H1 (cell line): ENCODE measurements around the gene TCERG1L. TPM values are rescaled to one million over a fixed set of nuclear protein-coding genes. Genes with fewer than 3 reads are reported as not detected.

ENCODE experiments used
- CTCF ChIA-PET: fragments of 300-600 bp; sonication (Branson Sonifier 250); formaldehyde crosslinking; loops from one replicate; lab custom pipeline; 2021; ENCODE audit not compliant: partially characterized antibody; lab: Charles Lee
- POLR2A ChIA-PET: fragments of 300-600 bp; sonication (Branson Sonifier 250); formaldehyde crosslinking; loops from one replicate; lab custom pipeline; 2021; ENCODE audit warnings: inconsistent platforms; ENCODE audit not compliant: partially characterized antibody; lab: Charles Lee
- DNase-seq, 2 experiments: peaks; one replicate each; pipeline versions ENCODE4 v3.0.0 to v3.0.0-alpha.2; 2010 to 2022; ENCODE audit warnings: low spot score in 2 of 2, low read depth in 1 of 2, mixed read lengths in 1 of 2
- FAIRE-seq: peaks from 2 replicates; lab custom pipeline; 2011; peaks lifted over from hg19 to GRCh38; lab: Jason Lieb, UNC
- H2AFZ ChIP-seq: 2 replicates; pipeline ENCODE4 v1.8.1; 2012; ENCODE audit warnings: low read length, inconsistent platforms
- H2AK5ac ChIP-seq: 2 replicates; pipeline ENCODE4 v1.6.1; 2013; ENCODE audit warnings: low read depth, low read length
- H2BK120ac ChIP-seq: replicated peaks from 2 replicates; pipeline ENCODE3; 2013; ENCODE audit warnings: low read depth, low read length, inconsistent platforms
- H2BK12ac ChIP-seq: 2 replicates; pipeline ENCODE4 v1.6.1; 2013; ENCODE audit warnings: low read depth, low read length
- H2BK15ac ChIP-seq: 2 replicates; pipeline ENCODE4 v1.6.1; 2013; ENCODE audit warnings: low read length
- H2BK20ac ChIP-seq: 2 replicates; pipeline ENCODE4 v1.6.1; 2013; ENCODE audit warnings: low read length
- H2BK5ac ChIP-seq: 2 replicates; pipeline ENCODE4 v1.6.1; 2013; ENCODE audit warnings: low read depth, low read length
- H3K14ac ChIP-seq: 2 replicates; pipeline ENCODE4 v1.6.1; 2013; ENCODE audit warnings: inconsistent platforms; ENCODE audit not compliant: insufficient read length
- H3K18ac ChIP-seq: 2 replicates; pipeline ENCODE4 v1.6.1; 2013; ENCODE audit warnings: low read length; ENCODE audit errors: extremely low read depth
- H3K23ac ChIP-seq: 2 replicates; pipeline ENCODE4 v1.6.1; 2013; ENCODE audit warnings: inconsistent platforms; ENCODE audit not compliant: insufficient read length
- H3K23me2 ChIP-seq: 2 replicates; pipeline ENCODE4 v1.6.1; 2013; ENCODE audit warnings: low read depth, low read length
- H3K27ac ChIP-seq: 2 replicates; pipeline ENCODE4 v1.6.1; 2011; ENCODE audit warnings: low read depth, low read length, inconsistent platforms
- H3K27me3 ChIP-seq, 4 experiments: replicated peaks in 1 of 4; 1 replicate in 1 of 4; 2 replicates in 3 of 4; pipeline versions ENCODE4 v1.6.1 to v1.8.1; 2011 to 2013; ENCODE audit warnings: low read length in 3 of 4, mild to moderate bottlenecking in 3 of 4, inconsistent platforms in 2 of 4, mixed read lengths in 2 of 4, moderate library complexity in 1 of 4; ENCODE audit not compliant: control insufficient read depth in 3 of 4, insufficient read depth in 3 of 4; ENCODE audit errors: extremely low read depth in 1 of 4
- H3K36me3 ChIP-seq, 4 experiments: 2 replicates each; pipeline versions ENCODE4 v1.6.1 to v1.8.1; 2011 to 2013; ENCODE audit warnings: mild to moderate bottlenecking in 4 of 4, low read length in 3 of 4, moderate library complexity in 2 of 4, control low read depth in 1 of 4, inconsistent platforms in 1 of 4; ENCODE audit not compliant: insufficient read depth in 4 of 4, control insufficient read depth in 2 of 4
- H3K4ac ChIP-seq: replicated peaks from 2 replicates; pipeline ENCODE3; 2013; ENCODE audit warnings: low read length, low read depth, mixed read lengths, inconsistent platforms; ENCODE audit not compliant: insufficient read length
- H3K4me1 ChIP-seq, 4 experiments: replicated peaks in 1 of 4; 1 replicate in 1 of 4; 2 replicates in 3 of 4; pipeline versions ENCODE4 v1.6.1 to v1.8.1; 2011 to 2013; ENCODE audit warnings: low read length in 3 of 4, inconsistent platforms in 2 of 4, mixed read lengths in 1 of 4; ENCODE audit not compliant: insufficient read depth in 4 of 4, control insufficient read depth in 3 of 4
- H3K4me2 ChIP-seq, 2 experiments: 2 replicates each; pipeline versions ENCODE4 v1.6.1 to v1.8.1; 2011 to 2013; ENCODE audit warnings: low read depth in 2 of 2, low read length in 2 of 2, control low read depth in 1 of 2, inconsistent platforms in 1 of 2, mild to moderate bottlenecking in 1 of 2; ENCODE audit not compliant: insufficient read depth in 1 of 2
- H3K4me3 ChIP-seq, 4 experiments: fragments of 200-600, 300-600 bp in 1 of 4; sonication (generic), shearing (Covaris generic), sonication (Bioruptor Twin) in 1 of 4; 2 replicates each; pipeline versions ENCODE4 v1.5.1 to v1.8.1; 2011 to 2016; ENCODE audit warnings: low read length in 4 of 4, low read depth in 3 of 4, control low read depth in 2 of 4, inconsistent platforms in 2 of 4, mild to moderate bottlenecking in 2 of 4, mixed read lengths in 1 of 4, moderate library complexity in 1 of 4; ENCODE audit not compliant: insufficient read depth in 2 of 4; ENCODE audit errors: extremely low read depth in 1 of 4
- H3K56ac ChIP-seq: replicated peaks from 2 replicates; pipeline ENCODE3; 2013; ENCODE audit warnings: low read depth, mild to moderate bottlenecking, mixed read lengths, low read length, inconsistent platforms; ENCODE audit not compliant: insufficient read length
- H3K79me1 ChIP-seq: 2 replicates; pipeline ENCODE4 v1.6.1; 2013; ENCODE audit warnings: low read depth, low read length, control low read depth
- H3K79me2 ChIP-seq, 2 experiments: 2 replicates each; pipeline versions ENCODE4 v1.6.1 to v1.8.1; 2012 to 2013; ENCODE audit warnings: low read length in 2 of 2, mild to moderate bottlenecking in 2 of 2, inconsistent platforms in 1 of 2; ENCODE audit not compliant: insufficient read depth in 2 of 2, control insufficient read depth in 1 of 2
- H3K9ac ChIP-seq, 4 experiments: replicated peaks in 1 of 4; 1 replicate in 1 of 4; 2 replicates in 3 of 4; pipeline versions ENCODE4 v1.6.1 to v1.8.1; 2011 to 2013; ENCODE audit warnings: low read depth in 3 of 4, low read length in 3 of 4, control low read depth in 2 of 4, mild to moderate bottlenecking in 2 of 4, moderate library complexity in 2 of 4, inconsistent platforms in 1 of 4; ENCODE audit errors: extremely low read depth in 1 of 4
- H3K9me3 ChIP-seq, 2 experiments: 2 replicates each; pipeline versions ENCODE4 v1.6.1 to v1.8.1; 2012 to 2013; ENCODE audit warnings: mild to moderate bottlenecking in 2 of 2, moderate library complexity in 2 of 2, control low read depth in 1 of 2, inconsistent platforms in 1 of 2, low read depth in 1 of 2, low read length in 1 of 2, mixed read lengths in 1 of 2; ENCODE audit not compliant: insufficient read depth in 2 of 2
- H4K20me1 ChIP-seq, 2 experiments: replicated peaks in 1 of 2; 2 replicates each; pipeline versions ENCODE3 to v1.8.1; 2011 to 2013; ENCODE audit warnings: inconsistent platforms in 2 of 2, low read length in 2 of 2, mild to moderate bottlenecking in 1 of 2; ENCODE audit not compliant: insufficient read depth in 2 of 2, control insufficient read depth in 1 of 2
- H4K5ac ChIP-seq: 2 replicates; pipeline ENCODE4 v1.6.1; 2013; ENCODE audit warnings: low read length, low read depth, mixed read lengths, inconsistent platforms; ENCODE audit not compliant: insufficient read length
- H4K8ac ChIP-seq: 2 replicates; pipeline ENCODE4 v1.8.0; 2013; ENCODE audit warnings: mild to moderate bottlenecking, moderate library complexity, low read length, inconsistent platforms; ENCODE audit not compliant: insufficient read depth; ENCODE audit errors: extremely low read depth
- H4K91ac ChIP-seq: replicated peaks from 2 replicates; pipeline ENCODE3; 2013; ENCODE audit warnings: low read length, mixed read lengths, inconsistent platforms; ENCODE audit not compliant: insufficient read length
- SIN3A ChIP-seq, 2 experiments: IDR thresholded peaks in 1 of 2; conservative IDR thresholded peaks in 1 of 2; 2 replicates each; pipeline ENCODE4 v1.6.1; 2011 to 2012; ENCODE audit warnings: low read length in 2 of 2, improper control_type of control experiment in 1 of 2, low read depth in 1 of 2, mild to moderate bottlenecking in 1 of 2
- SUZ12 ChIP-seq: fragments of 200-600 bp; sonication (generic); IDR thresholded peaks from 2 replicates; pipeline ENCODE4 v1.6.1; 2012; ENCODE audit warnings: mild to moderate bottlenecking, inconsistent platforms, low read length, moderate library complexity, mixed read lengths
- WGBS, 2 experiments: shearing (Covaris generic) in 1 of 2; methylation state at CpG; one replicate each; pipeline versions ENCODE4 v1.1.6 to v1.1.7; 2013 to 2015; ENCODE audit warnings: low lambda C conversion rate in 2 of 2, mixed read lengths in 2 of 2, inconsistent platforms in 1 of 2, low coverage in 1 of 2, missing lambda C conversion rate in 1 of 2; ENCODE audit not compliant: insufficient replicate concordance in 2 of 2, insufficient coverage in 1 of 2, insufficient read length in 1 of 2; ENCODE audit errors: extremely low coverage in 1 of 2, missing lambda C conversion rate in 1 of 2; 5-methylcytosine and 5-hydroxymethylcytosine counted together
- polyA plus RNA-seq, 7 experiments: library from polyadenylated mRNA; depleted of rRNA in 3 of 7; stranded (reverse) in 5 of 7; unstranded in 2 of 7; fragments of >200 nt in 5 of 7; fragments of 200-250 nt in 2 of 7; gene quantifications; 1 replicate in 5 of 7; 2 replicates in 1 of 7; 4 replicates in 1 of 7; pipeline versions ENCODE4 v1.2.1 to v1.2.3, GENCODE V29; 2011 to 2013; ENCODE audit warnings: missing spikeins in 2 of 7, mixed read lengths in 2 of 7
- total RNA-seq: library from RNA; stranded (reverse); fragmentation: NEBNext Ultra II Directional; extraction: Animal tissue kit (Norgen Biotek cat#: 25700); gene quantifications from 2 replicates; pipeline ENCODE4 v1.2.1, GENCODE V29; 2021

TCERG1L gene
- total and polyA plus RNA-seq, 2 of the 8 experiments (the other 6 are each of a cell fraction or from before 2014, with no cell fraction given) = 3.9 to 6.9 TPM

- DNase-seq = no peak
- H3K27ac ChIP-seq = no peak overlapping the region
- no peak overlapping the region for H4K5ac ChIP-seq
- H2BK120ac ChIP-seq = no peak overlapping the region
- no peak overlapping the region for H3K23ac ChIP-seq
- H3K18ac ChIP-seq = peak overlapping the region; percentile 60; the same call in 1 of the 2 replicates
- H2BK15ac ChIP-seq = no peak overlapping the region
- H2AFZ ChIP-seq = no peak overlapping the region
- H2BK5ac ChIP-seq = no peak overlapping the region; the same call in 1 of the 2 replicates
- 96% methylated on average over 2 of the region's 2 CpGs; no CpG with 5 or more reads in 1 of the 2 experiments for WGBS, 2 experiments
- H3K9ac ChIP-seq = no peak overlapping the region
- H3K4me1 ChIP-seq = peaks cover 0 to 10% (median 4%) of the 10 kb centered on the region in 4 experiments; a peak in 6 of 7 replicates
- no peak for FAIRE-seq
- H4K91ac ChIP-seq = peak overlapping the region; percentile 29
- no peak overlapping the region for H2BK12ac ChIP-seq
- H3K4ac ChIP-seq = no peak overlapping the region
- no peak overlapping the region for H3K4me2 ChIP-seq
- H2BK20ac ChIP-seq = 0 out of 2 replicates have a peak overlapping the region, but pooled peaks have one; percentile 61
- no peak overlapping the region for H4K8ac ChIP-seq
- no peaks in the 10 kb centered on the region; a peak in 1 of 8 replicates for H3K36me3 ChIP-seq
- H3K14ac ChIP-seq = no peak overlapping the region
- H2AK5ac ChIP-seq = no peak overlapping the region
- H3K4me3 ChIP-seq = no peak overlapping the region
- H3K27me3 ChIP-seq = no peaks in the 10 kb centered on the region
- no peaks in the 10 kb centered on the region for H3K79me2 ChIP-seq
- POLR2A ChIA-PET = no interaction called here
- H3K56ac ChIP-seq = no peak overlapping the region
- CTCF ChIA-PET = interaction anchor here (1.0 to 2.2 kb wide), 3 partner anchors 21 to 71 kb away, joined by 3 to 4 read pairs (median 3); no protein-coding TSS in a partner anchor
- no peaks in the 10 kb centered on the region for H4K20me1 ChIP-seq
- H3K9me3 ChIP-seq = peaks cover 0 to 3% of the 10 kb centered on the region in 2 experiments; a peak in 2 of 4 replicates
- H3K23me2 ChIP-seq = no peaks in the 10 kb centered on the region
- no peaks in the 10 kb centered on the region for H3K79me1 ChIP-seq
- TF ChIP-seq SIN3A (conservative IDR thresholded peaks at IDR 0.05 in 1 of 2, IDR thresholded peaks at IDR 0.05 in 1 of 2; ENCODE audit: low read depth in 1 of 2, low read length in 2 of 2) (no peak), SUZ12 (no peak)
These were observed 248.2 kb downstream of the TCERG1L start for GRCh38 chr10:131063311-131063710.
